HEK293 (cell line): ENCODE measurements around the gene PRTG.
A peak's percentile ranks its signal among the peaks of the same experiment; 100 is the strongest.

ENCODE experiments used
- CTCF ChIA-PET: fragments of 350-600 bp; formaldehyde crosslinking; extraction: SDS; loops from one replicate; lab custom pipeline; 2021; ENCODE audit warnings: antibody characterized with exemption; lab: Yijun Ruan, JAX
- POLR2A ChIA-PET: fragments of 300-600 bp; formaldehyde crosslinking; extraction: SDS; loops from one replicate; lab custom pipeline; 2020; ENCODE audit warnings: antibody characterized with exemption, inconsistent platforms; lab: Yijun Ruan, JAX
- H3K27ac ChIP-seq: fragments of 200-500 bp; sonication (Bioruptor generic); 2 replicates; pipeline ENCODE4 v1.5.1; 2014; ENCODE audit warnings: low read depth, low read length, control low read depth, inconsistent platforms; ENCODE audit errors: extremely low read depth
- H3K36me3 ChIP-seq, 2 experiments: fragments of 200-500 bp in 1 of 2; sonication (Bioruptor generic) in 1 of 2; 1 replicate in 1 of 2; 2 replicates in 1 of 2; pipeline ENCODE4 v1.5.1; 2014 to 2017; ENCODE audit warnings: inconsistent platforms in 2 of 2, low read length in 2 of 2; ENCODE audit not compliant: control insufficient read depth in 2 of 2, insufficient read depth in 1 of 2
- H3K4me1 ChIP-seq: fragments of 200-500 bp; sonication (Bioruptor generic); 2 replicates; pipeline ENCODE4 v1.5.1; 2014; ENCODE audit warnings: mild to moderate bottlenecking, low read length, inconsistent platforms; ENCODE audit not compliant: control insufficient read depth, insufficient read depth
- H3K4me3 ChIP-seq: 2 replicates; pipeline ENCODE4 v1.5.1; 2011; ENCODE audit warnings: low read depth, mild to moderate bottlenecking, control low read depth, low read length, moderate library complexity
- H3K9me3 ChIP-seq: fragments of 200-500 bp; sonication (Bioruptor generic); 2 replicates; pipeline ENCODE4 v1.5.1; 2014; ENCODE audit warnings: low read depth, low read length, inconsistent platforms; ENCODE audit not compliant: control insufficient read depth, insufficient read depth
- YY2 ChIP-seq: fragments of 450-650 bp; formaldehyde crosslinking; IDR thresholded peaks from 2 replicates; pipeline ENCODE4 v1.5.1; 2016; ENCODE audit warnings: missing biosample characterization, missing genetic modification characterization
- ZBTB17 ChIP-seq: fragments of 450-650 bp; formaldehyde crosslinking; IDR thresholded peaks from 2 replicates; pipeline ENCODE4 v1.5.1; 2016; ENCODE audit warnings: missing biosample characterization, missing genetic modification characterization
- ZIC2 ChIP-seq: fragments of 450-650 bp; formaldehyde crosslinking; IDR thresholded peaks from 2 replicates; pipeline ENCODE4 v1.5.1; 2016; ENCODE audit warnings: missing biosample characterization, missing genetic modification characterization
- ZNF121 ChIP-seq: fragments of 450-650 bp; formaldehyde crosslinking; IDR thresholded peaks from 2 replicates; pipeline ENCODE4 v1.5.1; 2016; ENCODE audit warnings: missing biosample characterization, missing genetic modification characterization
- ZNF138 ChIP-seq: fragments of 450-650 bp; formaldehyde crosslinking; IDR thresholded peaks from 2 replicates; pipeline ENCODE4 v1.5.1; 2016; ENCODE audit warnings: missing biosample characterization, missing genetic modification characterization, borderline replicate concordance
- ZNF146 ChIP-seq: fragments of 450-650 bp; formaldehyde crosslinking; IDR thresholded peaks from 2 replicates; pipeline ENCODE4 v1.5.1; 2016; ENCODE audit warnings: missing biosample characterization, missing genetic modification characterization
- ZNF155 ChIP-seq: fragments of 450-650 bp; formaldehyde crosslinking; IDR thresholded peaks from 2 replicates; pipeline ENCODE4 v1.5.1; 2016; ENCODE audit warnings: missing biosample characterization, missing genetic modification characterization
- ZNF221 ChIP-seq: fragments of 450-650 bp; formaldehyde crosslinking; IDR thresholded peaks from 2 replicates; pipeline ENCODE4 v1.5.1; 2017; ENCODE audit warnings: missing biosample characterization, missing genetic modification characterization, borderline replicate concordance
- ZNF223 ChIP-seq: fragments of 450-650 bp; formaldehyde crosslinking; IDR thresholded peaks from 2 replicates; pipeline ENCODE4 v1.5.1; 2016; ENCODE audit warnings: missing biosample characterization, missing genetic modification characterization
- ZNF555 ChIP-seq: fragments of 450-650 bp; formaldehyde crosslinking; conservative IDR thresholded peaks from 2 replicates; pipeline ENCODE4 v1.5.1; 2017; ENCODE audit warnings: missing biosample characterization, mild to moderate bottlenecking, missing genetic modification characterization, inconsistent platforms
- ZNF571 ChIP-seq: fragments of 450-650 bp; formaldehyde crosslinking; IDR thresholded peaks from 2 replicates; pipeline ENCODE4 v1.5.0; 2017; ENCODE audit warnings: missing biosample characterization, missing genetic modification characterization
- ZNF596 ChIP-seq: fragments of 450-650 bp; IDR thresholded peaks from 2 replicates; pipeline ENCODE4 v1.5.0; 2018; ENCODE audit warnings: missing biosample characterization, mild to moderate bottlenecking, missing genetic modification characterization, moderate library complexity
- ZNF610 ChIP-seq: fragments of 450-650 bp; formaldehyde crosslinking; IDR thresholded peaks from 2 replicates; pipeline ENCODE4 v1.5.1; 2016; ENCODE audit warnings: missing biosample characterization, missing genetic modification characterization, borderline replicate concordance
- ZNF629 ChIP-seq: fragments of 450-650 bp; formaldehyde crosslinking; IDR thresholded peaks from 2 replicates; pipeline ENCODE4 v1.5.1; 2017; ENCODE audit warnings: missing biosample characterization, missing genetic modification characterization
- ZNF777 ChIP-seq: fragments of 450-650 bp; formaldehyde crosslinking; IDR thresholded peaks from 2 replicates; pipeline ENCODE4 v1.5.1; 2017; ENCODE audit warnings: missing biosample characterization, missing genetic modification characterization, borderline replicate concordance
- ZNF792 ChIP-seq: fragments of 450-650 bp; formaldehyde crosslinking; IDR thresholded peaks from 2 replicates; pipeline ENCODE4 v1.5.1; 2016; ENCODE audit warnings: missing biosample characterization, missing genetic modification characterization
- ZNF830 ChIP-seq: fragments of 450-650 bp; IDR thresholded peaks from 2 replicates; pipeline ENCODE4 v1.5.0; 2018; ENCODE audit warnings: missing biosample characterization, missing genetic modification characterization, low read depth, mild to moderate bottlenecking, moderate library complexity
- ZNF837 ChIP-seq: fragments of 450-650 bp; formaldehyde crosslinking; IDR thresholded peaks from 2 replicates; pipeline ENCODE4 v1.5.1; 2016; ENCODE audit warnings: missing biosample characterization, missing genetic modification characterization
- ZSCAN30 ChIP-seq: fragments of 450-650 bp; IDR thresholded peaks from 2 replicates; pipeline ENCODE4 v1.5.1; 2018; ENCODE audit warnings: missing biosample characterization, mild to moderate bottlenecking, missing genetic modification characterization, moderate library complexity
- TF ChIP-seq, protein P1 (sequence below): fragments of 450-650 bp; formaldehyde crosslinking; IDR thresholded peaks from 2 replicates; pipeline ENCODE4 v1.5.1; 2017; ENCODE audit warnings: missing biosample characterization, missing genetic modification characterization

PRTG gene

GRCh38 chr15:55714064-55714463 lies 28.9 kb downstream of the PRTG start:
- POLR2A ChIA-PET = interaction anchor here (0.7 kb wide), 1 partner anchor 12 kb away, joined by 3 read pairs; no protein-coding TSS in a partner anchor
- TF ChIP-seq ZNF596 (tag by site-specific recombination) (peak; percentile 74), ZIC2 (tag by site-specific recombination) (peak; percentile 28; the same call in 1 of the 2 replicates), ZNF121 (tag by site-specific recombination) (peak; percentile 82), ZNF792 (no peak), ZNF155 (tag by site-specific recombination) (no peak), ZBTB17 (no peak), ZNF571 (tag by site-specific recombination) (no peak), ZNF610 (tag by site-specific recombination) (no peak)
- TF ChIP-seq, all 188 proteins: peak for 3
- H3K4me3 ChIP-seq = no peak overlapping the region
- CTCF ChIA-PET = interaction anchor here (0.7 kb wide), 1 partner anchor 19 kb away, joined by 3 read pairs; no protein-coding TSS in a partner anchor
- no peak overlapping the region for H3K27ac ChIP-seq
- no peaks in the 10 kb centered on the region for H3K9me3 ChIP-seq
- H3K4me1 ChIP-seq = peaks cover 13% of the 10 kb centered on the region
- H3K36me3 ChIP-seq = no peaks in the 10 kb centered on the region

GRCh38 chr15:55712363-55712762 lies 30.6 kb downstream of the PRTG start:
- Histone ChIP-seq H3K4me1 (peaks cover 17% of the 10 kb centered on the region), H3K27ac (no peak overlapping the region), H3K36me3 (no peaks in the 10 kb centered on the region), H3K9me3 (no peaks in the 10 kb centered on the region), H3K4me3 (no peak overlapping the region)
- TF ChIP-seq ZNF223 (no peak), ZNF555 (no peak), ZNF138 (tag by site-specific recombination) (no peak)
- POLR2A ChIA-PET = no interaction called here
- CTCF ChIA-PET = no interaction called here

GRCh38 chr15:55710286-55710685 lies 32.7 kb downstream of the PRTG start:
- TF ChIP-seq ZSCAN30 (tag by site-specific recombination) = no peak
- no peak for TF ChIP-seq ZNF837 (tag by site-specific recombination)
- no peak for TF ChIP-seq YY2 (tag by site-specific recombination)
- TF ChIP-seq ZNF830 = no peak
- TF ChIP-seq ZNF221 (tag by site-specific recombination) = no peak
- TF ChIP-seq, protein P1, sequence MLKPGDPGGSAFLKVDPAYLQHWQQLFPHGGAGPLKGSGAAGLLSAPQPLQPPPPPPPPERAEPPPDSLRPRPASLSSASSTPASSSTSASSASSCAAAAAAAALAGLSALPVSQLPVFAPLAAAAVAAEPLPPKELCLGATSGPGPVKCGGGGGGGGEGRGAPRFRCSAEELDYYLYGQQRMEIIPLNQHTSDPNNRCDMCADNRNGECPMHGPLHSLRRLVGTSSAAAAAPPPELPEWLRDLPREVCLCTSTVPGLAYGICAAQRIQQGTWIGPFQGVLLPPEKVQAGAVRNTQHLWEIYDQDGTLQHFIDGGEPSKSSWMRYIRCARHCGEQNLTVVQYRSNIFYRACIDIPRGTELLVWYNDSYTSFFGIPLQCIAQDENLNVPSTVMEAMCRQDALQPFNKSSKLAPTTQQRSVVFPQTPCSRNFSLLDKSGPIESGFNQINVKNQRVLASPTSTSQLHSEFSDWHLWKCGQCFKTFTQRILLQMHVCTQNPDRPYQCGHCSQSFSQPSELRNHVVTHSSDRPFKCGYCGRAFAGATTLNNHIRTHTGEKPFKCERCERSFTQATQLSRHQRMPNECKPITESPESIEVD (tag by site-specific recombination) = peak; percentile 50
- no peak for TF ChIP-seq ZNF629 (tag by site-specific recombination)
- TF ChIP-seq ZNF792 = no peak

GRCh38 chr15:55709458-55709857 lies 33.5 kb downstream of the PRTG start:
- Histone ChIP-seq H3K9me3 (no peaks in the 10 kb centered on the region), H3K36me3 (no peaks in the 10 kb centered on the region), H3K4me1 (peaks cover 4% of the 10 kb centered on the region; the same call in 1 of the 2 replicates), H3K27ac (no peak overlapping the region), H3K4me3 (no peak overlapping the region)
- TF ChIP-seq ZNF146 (tag by site-specific recombination) = peak; percentile 39; the same call in 1 of the 2 replicates
- no peak for TF ChIP-seq ZNF777 (tag by site-specific recombination)
- CTCF ChIA-PET = no interaction called here
- POLR2A ChIA-PET = no interaction called here

More at GRCh38 chr15:55710286-55710685, 32.7 kb downstream of the PRTG start:
- ChIA-PET POLR2A (no interaction called here), CTCF (no interaction called here)
- Histone ChIP-seq H3K4me1 (peaks cover 8% of the 10 kb centered on the region), H3K27ac (no peak overlapping the region), H3K4me3 (no peak overlapping the region), H3K36me3 (no peaks in the 10 kb centered on the region), H3K9me3 (no peaks in the 10 kb centered on the region)
